GM12891 (cell line): ENCODE results near the gene TEX19.

Experiments used
- DNase-seq: peaks from one replicate; pipeline ENCODE4 v3.0.0; 2011; ENCODE audit warnings: low spot score; ENCODE audit not compliant: insufficient read length
- FAIRE-seq: peaks from 2 replicates; lab custom pipeline; 2011; peaks lifted over from hg19 to GRCh38; lab: Jason Lieb, UNC
- PAX5 ChIP-seq: IDR thresholded peaks from 2 replicates; pipeline ENCODE4 v1.6.1; 2011; ENCODE audit warnings: low read length, moderate library complexity, mild to moderate bottlenecking; ENCODE audit not compliant: insufficient read depth, severe bottlenecking
- POLR2A ChIP-seq: IDR thresholded peaks from 2 replicates; pipeline ENCODE4 v1.6.1; 2011; ENCODE audit warnings: low read depth, low read length, control low read depth
- POLR2AphosphoS5 ChIP-seq: IDR thresholded peaks from 2 replicates; pipeline ENCODE4 v1.6.1; 2011; ENCODE audit warnings: low read depth, low read length, control low read depth
- POU2F2 ChIP-seq: IDR thresholded peaks from 2 replicates; pipeline ENCODE4 v1.6.1; 2011; ENCODE audit warnings: low read depth, mild to moderate bottlenecking, control low read depth, low read length, moderate library complexity
- SPI1 ChIP-seq: IDR thresholded peaks from 2 replicates; pipeline ENCODE4 v1.6.1; 2011; ENCODE audit warnings: low read depth, low read length, control low read depth
- TAF1 ChIP-seq: IDR thresholded peaks from 2 replicates; pipeline ENCODE4 v1.6.1; 2011; ENCODE audit warnings: low read depth, low read length, control low read depth

Gene TEX19

GRCh38 chr17:82385559-82386254 lies 26.7 kb downstream of the TEX19 start:
- DNase-seq: no peak
- no peak for TF ChIP-seq POLR2A
- TF ChIP-seq POU2F2: no peak
- no peak for TF ChIP-seq TAF1
- no peak for TF ChIP-seq PAX5
- TF ChIP-seq SPI1: no peak
- no peak for TF ChIP-seq POLR2AphosphoS5
- FAIRE-seq: no peak

GRCh38 chr17:82386255-82386831 lies 27.3 kb downstream of the TEX19 start:
- DNase-seq (no peak), FAIRE-seq (no peak)

GRCh38 chr17:82386881-82387704 lies 28.0 kb downstream of the TEX19 start:
- TF ChIP-seq POLR2AphosphoS5 (no peak), TAF1 (no peak), PAX5 (no peak), POU2F2 (no peak), POLR2A (no peak), SPI1 (no peak)
- no peak for DNase-seq
- no peak for FAIRE-seq

More at GRCh38 chr17:82386255-82386831, 27.3 kb downstream of the TEX19 start:
- no peak for TF ChIP-seq PAX5
- TF ChIP-seq POLR2AphosphoS5: no peak
- TF ChIP-seq POLR2A: no peak
- no peak for TF ChIP-seq SPI1
- TF ChIP-seq TAF1: no peak
- TF ChIP-seq POU2F2: no peak

- DNase-seq (no peak), FAIRE-seq (no peak)
- no peak for TF ChIP-seq POLR2A
- TF ChIP-seq PAX5: no peak
- no peak for TF ChIP-seq POU2F2
- no peak for TF ChIP-seq TAF1
- TF ChIP-seq SPI1: no peak
- TF ChIP-seq POLR2AphosphoS5: no peak
Measured at GRCh38 chr17:82387705-82388106, 28.7 kb downstream of the TEX19 start.

GRCh38 chr17:82388223-82388921 lies 29.3 kb downstream of the TEX19 start:
- FAIRE-seq (no peak), DNase-seq (no peak)
- TF ChIP-seq TAF1 (no peak), POLR2AphosphoS5 (no peak), POLR2A (no peak), SPI1 (no peak), PAX5 (no peak), POU2F2 (no peak)

GRCh38 chr17:82388922-82389283 lies 29.9 kb downstream of the TEX19 start:
- FAIRE-seq (no peak), DNase-seq (no peak)
- TF ChIP-seq POU2F2 (no peak), SPI1 (no peak), PAX5 (no peak), TAF1 (no peak), POLR2A (no peak), POLR2AphosphoS5 (no peak)

GRCh38 chr17:82389379-82389778 lies 30.3 kb downstream of the TEX19 start:
- DNase-seq: no peak
- TF ChIP-seq POU2F2 (no peak), POLR2A (no peak), TAF1 (no peak), PAX5 (no peak), POLR2AphosphoS5 (no peak), SPI1 (no peak)
- FAIRE-seq: no peak

- no peak for FAIRE-seq
- TF ChIP-seq TAF1: no peak
- no peak for TF ChIP-seq POU2F2
- no peak for TF ChIP-seq POLR2A
- no peak for TF ChIP-seq SPI1
- no peak for TF ChIP-seq PAX5
- no peak for TF ChIP-seq POLR2AphosphoS5
- no peak for DNase-seq
Measured at GRCh38 chr17:82390015-82390859, 31.2 kb downstream of the TEX19 start.
